ENCODE data around the gene CAST.
"Not testable (repeated sequence)": the region's sequence is repeated elsewhere in the genome, so short reads cannot be mapped to it uniquely, and the experiment has no call there.

Gene CAST

DNA sequence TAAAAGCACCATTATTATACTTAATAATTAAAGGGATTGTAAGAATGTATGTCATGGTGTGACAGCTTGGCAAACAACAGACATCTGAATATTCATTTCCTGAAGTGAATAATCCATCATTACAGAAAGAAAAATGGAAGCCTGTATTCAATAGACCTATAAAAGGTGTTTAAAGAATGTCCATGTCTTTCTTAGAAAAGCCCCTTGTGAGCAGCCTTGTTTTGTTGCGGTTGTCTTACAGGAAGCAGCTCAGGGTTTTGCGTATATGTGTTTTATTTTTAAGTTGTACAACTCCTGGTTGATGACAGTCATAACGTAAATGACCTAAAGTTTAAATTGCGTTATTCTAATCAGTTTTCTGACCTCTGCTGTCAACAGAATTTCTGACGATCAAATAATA lies 53.8 kb downstream of the CAST start:
- peak in 1 of 6 experiments; percentile 51 for DNase-seq

- no peak for DNase-seq
These were observed 54.5 kb downstream of the CAST start for GRCh38 chr5:96716716-96717115.

DNA sequence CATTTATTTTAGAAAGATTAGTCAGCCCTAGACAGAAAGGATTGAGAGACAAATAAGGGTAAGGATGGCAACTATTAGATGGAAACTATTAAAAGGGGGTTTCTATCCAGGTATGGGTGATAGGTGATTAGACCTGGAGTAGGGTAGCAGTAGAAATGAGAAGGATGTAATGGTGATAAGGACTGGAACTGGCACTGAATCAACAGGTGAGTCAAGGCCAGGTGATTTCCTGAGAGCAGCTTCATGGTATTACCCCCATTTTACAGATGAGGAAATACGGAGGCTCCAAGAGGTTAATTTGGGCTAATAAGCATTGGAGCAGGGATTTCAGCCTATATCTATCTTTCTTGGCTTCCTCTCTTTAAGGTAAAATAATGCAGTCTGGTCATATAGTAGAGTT lies 55.7 kb downstream of the CAST start:
- no peak for DNase-seq

DNA sequence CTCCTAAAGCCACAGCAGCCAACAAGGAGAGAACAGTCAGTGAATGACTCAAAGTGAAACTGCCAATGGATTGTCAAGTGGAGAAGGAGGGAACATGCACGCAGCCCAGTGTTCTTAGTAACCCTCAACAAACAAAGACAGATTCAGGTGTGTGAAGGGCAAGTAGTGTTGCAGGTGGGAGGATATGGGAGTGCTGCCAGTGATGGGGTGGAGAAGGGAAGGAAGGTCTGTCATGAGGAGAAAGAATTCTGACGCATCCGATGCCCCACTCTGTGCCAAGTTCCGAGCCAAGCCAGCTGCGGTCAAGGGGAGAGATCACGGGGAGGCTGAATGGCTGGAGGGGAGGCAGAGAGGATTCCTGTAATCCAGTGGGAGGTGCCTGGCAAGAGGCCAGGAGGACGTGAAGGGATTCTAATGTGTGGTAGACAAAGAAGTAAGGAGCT lies 56.5 kb downstream of the CAST start:
- DNase-seq, result no peak

- DNase-seq, result no peak
These were observed 58.2 kb downstream of the CAST start for GRCh38 chr5:96720408-96720807.

DNA sequence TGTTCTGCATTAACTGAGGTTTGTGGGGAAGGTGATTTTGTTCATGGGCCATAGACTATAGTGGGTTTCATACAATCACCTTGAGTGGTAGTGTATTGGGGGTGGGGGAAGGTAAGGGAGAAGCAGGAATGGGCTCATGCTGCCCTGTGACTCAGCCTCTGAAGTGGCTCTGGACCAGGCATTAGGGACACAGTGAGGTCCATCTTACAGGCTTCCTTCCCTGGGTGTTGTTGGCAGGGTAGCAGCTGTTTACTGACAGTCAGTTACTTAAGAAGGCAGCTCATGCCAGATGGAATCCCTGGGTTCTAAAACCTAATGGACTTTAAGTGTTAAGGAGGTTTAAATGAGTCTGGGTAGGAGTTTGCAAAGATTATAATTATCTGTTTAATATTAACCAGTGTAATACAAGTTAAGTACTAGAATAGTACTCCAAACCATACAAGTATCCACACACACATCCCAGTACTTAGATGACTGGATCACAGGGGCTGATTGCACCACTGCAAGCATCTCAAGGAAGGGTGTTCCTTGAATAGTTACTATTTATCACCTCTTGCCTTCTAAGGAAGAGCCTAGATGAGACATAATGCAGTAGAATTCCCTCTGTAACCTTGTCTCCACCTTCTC lies 59.3 kb downstream of the CAST start:
- DNase-seq, result no peak

DNA sequence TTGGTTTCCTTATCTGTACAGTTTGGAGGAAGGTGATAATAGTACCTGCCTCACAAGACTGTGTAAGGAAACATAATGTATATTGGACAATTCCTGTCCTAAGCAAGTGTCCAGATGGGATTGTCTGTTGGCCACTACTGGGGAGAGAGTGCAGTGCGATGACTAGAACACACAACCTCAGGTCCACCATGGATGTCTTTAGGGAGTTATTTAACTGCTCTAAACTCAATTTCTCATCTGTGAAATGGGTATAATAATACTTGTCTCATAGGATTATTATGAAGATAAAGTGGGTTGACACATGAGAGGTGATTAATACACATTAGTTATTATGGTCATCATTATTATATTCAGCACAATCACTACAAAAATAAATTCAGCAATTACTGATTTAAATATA lies 63.1 kb downstream of the CAST start:
- no peak for DNase-seq

DNA sequence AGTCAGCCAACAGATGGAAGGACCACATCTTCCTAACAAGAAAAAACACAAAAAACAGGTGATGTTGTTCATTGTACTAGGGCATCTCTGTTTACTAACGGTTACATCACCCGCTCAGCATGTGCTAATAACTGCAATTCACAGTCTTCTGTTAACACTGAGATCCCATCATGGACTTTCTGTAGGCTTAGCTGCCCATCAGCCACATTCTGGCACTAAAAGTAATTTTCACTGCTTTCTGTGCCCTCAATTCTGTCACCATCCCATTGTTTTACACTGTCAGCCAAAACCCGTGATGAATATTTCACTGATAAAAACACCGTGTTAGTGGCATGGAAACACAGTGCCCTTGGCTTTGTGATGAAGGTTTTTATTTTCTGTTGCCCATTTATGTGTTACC lies 64.6 kb downstream of the CAST start:
- no peak for DNase-seq

DNA sequence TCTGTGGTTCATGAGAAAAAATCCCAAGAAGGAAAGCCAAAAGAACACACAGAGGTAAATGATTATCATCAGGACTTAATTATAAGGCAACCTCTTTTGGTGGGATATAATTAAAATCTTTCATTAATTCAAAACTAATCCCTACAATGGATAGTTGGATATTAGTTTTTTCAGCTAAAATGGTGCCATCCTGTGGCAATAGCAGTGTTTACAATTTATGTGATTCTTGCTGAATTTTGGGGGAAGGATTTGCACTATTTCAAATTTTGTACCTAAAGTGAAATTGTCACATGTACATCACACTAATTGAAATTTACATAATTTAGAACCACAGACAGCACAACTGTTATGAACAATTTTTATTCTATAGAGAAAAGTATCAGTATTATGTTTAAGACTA lies 67.0 kb downstream of the CAST start:
- DNase-seq, result no peak

DNA sequence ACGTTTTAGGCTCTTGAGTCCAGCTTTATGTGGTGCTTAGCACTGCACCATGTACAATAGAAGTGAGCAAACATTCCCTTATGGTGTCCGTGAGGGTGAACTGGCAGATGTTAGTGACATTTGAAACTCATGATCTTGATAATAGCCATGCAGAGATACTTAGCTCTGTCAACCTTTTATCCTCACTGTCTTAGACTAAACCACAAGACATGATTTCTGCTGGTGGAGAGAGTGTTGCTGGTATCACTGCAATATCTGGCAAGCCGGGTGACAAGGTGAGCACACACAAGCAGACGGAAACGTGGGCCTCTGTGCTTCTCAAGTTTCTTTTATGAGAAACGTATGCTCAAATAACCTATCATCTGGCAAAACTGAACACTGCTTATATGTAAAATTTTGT lies 68.4 kb downstream of the CAST start:
- DNase-seq, result no peak

DNA sequence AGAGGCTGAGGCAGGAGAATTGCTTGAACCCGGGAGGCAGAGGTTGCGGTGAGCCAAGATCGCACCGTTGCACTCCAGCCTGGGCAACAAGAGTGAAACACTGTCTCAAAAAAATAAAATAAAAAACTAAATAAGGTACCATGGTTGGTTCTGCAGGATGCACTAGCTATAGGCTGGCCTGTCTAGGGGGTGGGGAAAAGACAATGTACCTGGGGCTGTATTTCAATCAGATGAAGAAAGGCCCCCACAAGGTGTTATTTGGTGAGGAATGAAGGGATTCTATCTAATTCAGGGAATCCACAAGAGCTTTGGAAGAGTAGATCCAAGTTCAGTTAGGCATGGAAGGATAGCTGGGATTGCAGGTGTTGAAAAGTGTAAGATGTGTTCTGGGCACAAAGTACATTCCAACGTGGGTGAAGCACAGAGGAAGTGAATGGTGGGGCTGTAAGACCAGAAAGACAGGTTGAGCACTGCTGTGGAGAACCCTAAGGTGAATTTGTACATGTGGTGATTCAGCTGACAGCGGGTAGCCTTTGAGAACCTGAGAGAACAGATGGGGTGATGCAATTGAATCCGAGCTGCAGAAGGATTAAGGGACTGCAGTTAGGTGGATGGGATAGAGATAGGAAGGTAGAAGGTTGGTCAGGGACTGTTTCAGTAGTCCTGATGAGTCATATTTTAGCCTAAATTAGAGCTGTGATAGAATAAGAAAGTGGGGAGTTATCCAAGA lies 71.8 kb downstream of the CAST start:
- no peak for DNase-seq

- DNase-seq, result no peak
These were observed 72.7 kb downstream of the CAST start for GRCh38 chr5:96734871-96735325.

- no peak for DNase-seq
These were observed 74.8 kb downstream of the CAST start for GRCh38 chr5:96736937-96737336.

- no peak for DNase-seq
These were observed 78.9 kb downstream of the CAST start for GRCh38 chr5:96741106-96741505.

- DNase-seq, result no peak
These were observed 79.7 kb downstream of the CAST start for GRCh38 chr5:96741891-96742309.

DNA sequence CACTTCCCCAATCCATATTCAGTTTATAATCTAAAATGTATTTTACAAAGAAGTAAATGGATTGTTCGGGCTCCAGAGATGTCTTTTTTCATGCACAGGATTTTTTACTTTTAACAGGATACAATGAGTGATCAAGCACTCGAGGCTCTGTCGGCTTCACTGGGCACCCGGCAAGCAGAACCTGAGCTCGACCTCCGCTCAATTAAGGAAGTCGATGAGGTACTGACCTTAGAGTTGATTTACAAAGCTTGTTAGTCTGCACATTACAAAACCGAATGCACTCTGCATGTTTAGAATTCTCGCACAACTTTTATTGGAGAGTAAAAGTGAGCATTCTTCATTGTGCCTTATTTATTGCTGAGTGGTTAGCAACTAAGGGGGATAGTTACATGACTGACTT lies 80.4 kb downstream of the CAST start:
- DNase-seq, result no peak

GRCh38 chr5:96743065-96743768 lies 81.0 kb downstream of the CAST start:
- DNase-seq, result no peak

- DNase-seq, result no peak
These were observed 81.6 kb downstream of the CAST start for GRCh38 chr5:96743805-96744204.

DNA sequence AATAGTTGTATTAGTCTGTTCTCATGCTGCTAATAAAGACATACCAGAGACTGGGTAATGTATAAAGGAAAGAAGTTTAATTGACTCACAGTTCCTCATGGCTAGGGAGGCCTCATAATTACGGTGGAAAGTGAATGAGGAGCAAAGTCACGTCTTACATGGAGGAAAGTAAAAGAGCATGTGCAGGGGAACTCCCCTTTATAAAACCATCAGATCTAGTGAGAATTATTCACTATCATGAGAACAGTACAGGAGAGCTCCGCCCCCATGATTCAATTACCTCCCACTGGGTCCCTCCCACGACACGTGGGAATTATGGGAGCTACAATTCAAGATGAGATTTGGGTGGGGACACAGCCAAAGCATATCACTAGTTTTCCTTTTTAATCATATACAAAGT lies 82.0 kb downstream of the CAST start:
- DNase-seq, result not testable (repeated sequence)

- no peak for DNase-seq
These were observed 82.8 kb downstream of the CAST start for GRCh38 chr5:96745025-96745424.

DNA sequence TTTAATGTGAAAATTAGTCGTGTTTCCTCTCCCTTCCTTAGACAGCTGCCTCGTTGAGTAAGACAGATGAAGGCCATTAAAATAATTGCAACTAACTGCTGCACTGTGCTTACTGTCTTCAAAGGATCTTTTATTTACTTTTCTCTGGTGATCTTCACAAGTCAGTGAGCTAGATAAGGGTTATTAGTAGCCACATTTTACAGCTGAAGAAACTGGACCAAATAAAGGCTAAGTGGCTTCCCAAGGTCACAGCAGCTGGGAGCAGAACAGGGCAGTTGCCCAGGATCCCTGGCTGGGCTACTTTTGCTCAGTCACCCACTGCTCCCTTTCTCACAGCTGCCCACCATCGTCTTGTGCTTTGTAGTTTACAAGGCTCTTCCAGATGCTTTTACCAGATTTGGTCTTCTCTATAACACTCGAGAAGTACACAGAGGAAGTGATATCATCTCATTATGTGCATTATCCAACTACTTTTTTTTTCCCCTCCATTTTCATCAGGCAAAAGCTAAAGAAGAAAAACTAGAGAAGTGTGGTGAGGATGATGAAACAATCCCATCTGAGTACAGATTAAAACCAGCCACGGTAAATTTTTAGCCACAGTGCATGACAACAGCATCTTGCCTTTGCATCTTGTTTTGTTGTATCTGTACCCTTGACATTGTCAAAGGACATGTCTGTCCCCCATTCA lies 83.8 kb downstream of the CAST start:
- DNase-seq, result no peak

DNA sequence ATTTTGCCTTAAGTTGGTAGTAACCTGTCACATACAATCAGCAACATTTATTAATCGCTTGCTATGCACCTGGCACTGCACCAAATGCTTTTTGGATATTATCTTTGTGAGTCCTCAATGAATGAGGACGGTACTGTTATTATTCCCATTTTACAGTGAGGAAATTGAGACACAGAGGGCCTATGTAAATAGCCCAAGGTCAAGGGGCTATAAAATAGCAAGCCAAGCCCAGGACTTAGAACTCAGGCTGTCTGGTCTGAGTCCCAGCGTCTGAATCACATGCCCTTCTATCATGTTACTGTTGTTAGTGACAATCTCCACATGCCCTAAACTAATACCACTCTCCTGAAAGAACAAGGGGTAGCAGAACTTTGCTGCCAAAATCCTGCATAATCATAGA lies 85.5 kb downstream of the CAST start:
- no peak for DNase-seq

GRCh38 chr5:96750110-96750822 lies 88.1 kb downstream of the CAST start:
- no peak for DNase-seq
